Embryonic facial prominence (tissue), 1 donor: ENCODE data around the gene ASMTL.
"Not testable (repeated sequence)": the region's sequence is repeated elsewhere in the genome, so short reads cannot be mapped to it uniquely, and the experiment has no call there.

Experiments used
- DNase-seq: peaks from one replicate; pipeline ENCODE4 v3.0.0-alpha.2; 2016; ENCODE audit errors: extremely low spot score

The ASMTL gene

GRCh38 chrX:1481636-1482529 is 29.2 kb upstream of the ASMTL start:
- DNase-seq: no peak

- no peak for DNase-seq
These were observed 27.5 kb upstream of the ASMTL start for GRCh38 chrX:1480082-1480785.

DNA sequence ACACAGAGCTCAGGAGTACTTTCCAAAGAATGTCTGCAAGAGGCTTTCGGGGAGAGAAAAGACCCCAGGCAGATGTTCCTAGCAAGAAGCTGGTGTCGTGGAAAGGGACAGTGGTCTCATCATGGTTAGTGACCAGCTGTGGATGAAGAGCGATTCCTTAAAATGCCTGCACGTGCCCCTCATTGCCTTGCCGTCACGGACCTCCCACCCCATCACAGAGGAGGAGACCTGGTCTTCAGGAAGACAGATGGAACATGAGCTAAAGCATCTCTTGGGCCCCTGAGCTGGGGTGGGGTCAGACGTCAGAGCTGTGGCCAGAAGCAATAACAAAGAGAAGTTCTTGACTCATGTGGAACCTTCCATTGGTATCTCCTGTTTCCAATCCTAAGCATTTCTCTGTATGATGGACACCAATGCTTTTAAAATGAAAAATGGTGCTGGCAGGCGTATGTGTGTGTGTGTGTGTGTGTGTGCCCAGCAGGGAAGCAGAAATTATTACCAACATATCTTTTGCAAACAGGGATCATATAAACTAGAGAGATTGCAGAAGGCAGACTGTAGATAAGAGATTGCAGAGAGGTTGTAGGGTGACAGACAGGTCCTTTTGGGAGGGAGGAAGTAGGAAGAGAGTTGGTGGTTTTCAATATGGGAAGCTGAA is 25.2 kb upstream of the ASMTL start:
- no peak for DNase-seq

- DNase-seq: no peak
These were observed 24.5 kb upstream of the ASMTL start for GRCh38 chrX:1477229-1477628.

DNA sequence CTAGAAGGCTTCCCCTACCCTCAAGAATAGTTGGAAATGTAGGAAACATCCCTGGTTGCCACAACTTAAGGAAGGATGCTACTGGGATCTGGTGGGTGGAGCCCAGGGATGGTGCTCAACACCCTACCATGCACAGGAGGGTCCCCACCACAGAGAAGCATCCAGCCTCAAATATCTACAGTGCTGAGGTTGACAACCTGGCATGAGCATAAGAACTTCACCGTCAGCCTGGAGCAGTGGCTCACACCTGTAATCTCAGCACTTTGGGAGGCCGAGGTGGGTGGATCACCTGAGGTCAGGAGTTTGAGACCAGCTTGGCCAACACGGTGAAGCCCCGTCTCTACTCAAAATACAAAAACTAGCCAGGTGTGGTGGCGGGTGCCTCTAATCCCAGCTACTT is 24.0 kb upstream of the ASMTL start:
- no peak for DNase-seq

- DNase-seq: no peak
These were observed 23.2 kb upstream of the ASMTL start for GRCh38 chrX:1475881-1476280.

- no peak for DNase-seq
These were observed 22.8 kb upstream of the ASMTL start for GRCh38 chrX:1475481-1475880.

GRCh38 chrX:1474593-1474992 is 21.9 kb upstream of the ASMTL start:
- not testable (repeated sequence) for DNase-seq

DNA sequence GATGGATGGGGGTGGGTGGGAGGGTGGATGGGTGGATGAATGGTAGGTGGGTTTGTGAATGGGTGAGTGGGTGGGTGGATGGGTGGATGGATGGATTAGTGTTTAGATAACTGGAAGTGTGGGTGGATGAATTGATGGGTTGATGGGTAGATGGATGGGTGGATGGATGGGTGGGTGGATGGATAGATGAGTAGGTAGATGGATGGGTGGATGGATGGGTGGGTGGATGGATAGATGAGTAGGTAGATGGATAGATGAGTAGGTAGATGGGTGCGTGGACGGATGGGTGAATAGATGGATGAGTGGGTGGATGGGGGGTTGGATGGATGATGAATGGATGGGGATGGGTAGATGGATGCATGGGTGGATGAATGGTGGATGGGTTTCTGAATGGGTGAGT is 20.3 kb upstream of the ASMTL start:
- DNase-seq: no peak

DNA sequence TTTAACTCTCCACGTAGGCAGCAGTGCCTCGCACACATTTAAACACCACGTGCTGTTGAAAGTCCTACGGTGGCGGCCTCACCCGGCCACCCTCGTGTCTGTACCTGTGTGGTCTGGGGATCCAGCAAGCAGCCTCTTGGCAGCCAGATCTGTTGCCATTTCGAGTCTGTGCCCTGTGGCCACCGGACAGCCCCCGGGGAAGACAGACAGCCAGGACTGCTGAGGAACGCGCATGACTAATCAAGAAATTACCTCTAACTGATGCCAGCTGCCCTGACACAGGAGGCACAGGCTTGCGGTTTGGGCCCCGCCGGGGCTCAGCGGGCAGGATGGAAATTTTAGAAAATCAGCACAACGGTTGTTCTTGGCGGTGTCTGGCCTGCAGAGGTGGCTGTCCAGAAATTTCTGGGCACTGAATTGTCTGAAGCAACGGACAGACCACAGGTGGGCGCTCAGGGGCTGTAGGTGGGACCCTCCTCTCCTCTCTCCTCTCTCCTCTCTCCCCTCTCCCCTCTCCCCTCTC is 15.6 kb upstream of the ASMTL start:
- DNase-seq: no peak

DNA sequence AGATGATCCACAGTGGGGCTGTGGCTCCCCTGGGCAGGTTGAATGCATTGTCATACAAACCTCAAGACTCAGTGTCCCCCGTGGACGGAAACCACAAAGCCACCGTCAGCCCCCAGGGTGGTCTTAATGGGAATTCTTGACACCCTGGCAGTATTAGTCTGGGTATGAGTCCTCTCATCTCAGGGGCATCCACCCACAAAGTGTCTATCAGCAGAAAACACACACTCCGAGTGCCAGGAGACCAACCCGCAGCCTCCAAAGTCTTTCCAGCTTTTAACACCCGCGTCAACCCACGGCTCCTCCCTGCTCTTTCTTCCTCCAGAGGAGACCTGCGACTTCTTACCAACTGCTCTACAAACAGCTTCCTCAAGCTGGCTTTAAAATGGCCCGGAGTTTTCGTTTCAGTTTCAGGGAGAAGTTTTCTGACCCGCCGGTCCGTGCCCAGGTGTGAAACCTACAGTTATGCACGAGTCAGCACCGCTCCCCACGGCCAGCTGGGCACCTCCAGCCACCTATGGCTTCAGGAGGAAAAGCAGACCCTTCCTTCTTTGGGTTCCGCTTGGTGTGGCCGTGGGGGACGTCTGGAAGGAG is 14.4 kb upstream of the ASMTL start:
- DNase-seq: no peak

- DNase-seq: no peak
These were observed 13.5 kb upstream of the ASMTL start for GRCh38 chrX:1466232-1466661.

DNA sequence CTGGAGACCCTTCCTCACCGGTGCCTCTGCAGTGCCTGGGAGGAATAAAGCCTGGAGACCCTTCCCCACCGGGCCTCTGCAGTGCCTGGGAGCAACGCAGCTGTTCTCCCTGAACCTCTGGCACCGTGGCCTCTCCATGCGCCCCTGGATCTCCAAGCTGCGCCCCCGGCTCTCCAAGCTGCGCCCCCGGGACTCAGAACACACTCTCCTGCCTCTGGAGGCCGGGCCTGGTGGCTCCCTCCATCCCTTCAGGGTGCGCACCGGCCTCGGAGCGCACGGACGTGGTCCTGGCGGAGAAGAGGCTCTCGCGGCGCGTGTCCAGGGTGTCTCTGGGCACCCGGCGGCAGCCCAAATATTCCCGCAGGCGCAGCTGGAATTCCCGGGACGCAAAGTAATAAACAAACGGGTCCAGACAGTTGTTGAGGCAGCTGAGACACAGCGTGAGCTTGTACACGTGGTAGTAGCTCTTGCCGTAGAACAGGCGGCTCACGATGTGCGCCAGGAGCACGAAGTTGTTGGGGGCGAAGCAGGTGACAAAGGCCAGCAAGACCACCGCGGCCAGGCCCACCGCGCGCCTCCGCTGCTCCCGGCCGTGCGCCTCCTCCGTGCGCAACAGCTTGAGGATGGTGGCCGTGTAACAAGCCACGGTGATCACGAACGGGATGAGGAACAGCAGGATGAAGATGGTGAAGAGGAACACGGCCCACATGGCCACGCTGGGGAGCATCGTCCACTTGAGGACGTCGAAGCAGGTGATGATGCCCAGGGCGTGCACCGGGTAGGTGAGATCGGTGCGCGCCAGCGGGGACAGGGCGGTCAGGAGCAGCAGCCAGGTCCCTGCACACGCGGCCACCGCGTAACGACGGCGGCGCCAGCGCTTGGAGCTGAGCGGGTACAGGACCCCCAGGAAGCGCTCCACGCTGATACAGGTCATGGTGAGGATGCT is 12.8 kb upstream of the ASMTL start:
- no peak for DNase-seq

GRCh38 chrX:1464971-1465285 is 12.2 kb upstream of the ASMTL start:
- no peak for DNase-seq

GRCh38 chrX:1464041-1464970 is 11.6 kb upstream of the ASMTL start:
- no peak for DNase-seq

GRCh38 chrX:1463581-1463980 is 10.9 kb upstream of the ASMTL start:
- DNase-seq: no peak

- no peak for DNase-seq
These were observed 10.0 kb upstream of the ASMTL start for GRCh38 chrX:1462596-1463251.

- DNase-seq: no peak
These were observed 9.4 kb upstream of the ASMTL start for GRCh38 chrX:1462110-1462509.

- no peak for DNase-seq
These were observed 3.2 kb upstream of the ASMTL start for GRCh38 chrX:1455948-1456280.
